ENCODE measurements around the gene COPS7B. TPM values are rescaled to one million over a fixed set of nuclear protein-coding genes. Genes with fewer than 3 reads are reported as not detected.

Gene COPS7B
- total RNA-seq, 1 experiment from 2014 or later, result 43.5 TPM

DNA sequence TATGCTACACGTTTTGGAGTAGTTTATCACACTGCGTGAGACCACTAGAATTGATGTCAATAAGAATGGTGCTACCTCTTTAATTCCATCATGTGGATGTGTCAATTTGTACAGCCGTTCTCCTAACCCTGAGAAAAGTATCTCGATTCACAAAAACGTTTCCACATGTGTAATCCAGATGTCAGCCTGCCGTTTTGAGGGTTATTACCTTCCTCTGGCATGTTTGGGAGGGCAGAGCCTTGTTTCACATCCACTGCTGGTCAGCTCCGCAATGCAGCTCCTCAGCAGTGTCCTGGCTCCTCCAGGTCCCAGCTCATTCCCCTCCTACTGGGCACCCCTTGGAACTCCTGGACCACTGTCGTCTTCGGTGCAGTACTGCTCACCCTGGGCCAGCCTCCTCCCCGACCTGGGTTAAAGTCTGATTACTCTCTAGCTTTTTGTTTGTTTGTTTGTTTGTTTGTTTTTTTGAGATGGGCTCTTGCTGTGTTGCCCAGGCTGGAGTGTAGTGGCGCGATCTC lies 34.6 kb downstream of the COPS7B start:
- no peak overlapping the region for H3K4me3 ChIP-seq (ENCODE audit: low read length)
- H3K9ac ChIP-seq (ENCODE audit: low read length), result no peak overlapping the region
- H2AFZ ChIP-seq (ENCODE audit: low read length), result no peak overlapping the region
- no peaks in the 10 kb centered on the region for H3K9me2 ChIP-seq (replicated peaks; ENCODE audit: low read length)
- DNase-seq (no peak), ATAC-seq (no peak)
- no peaks in the 10 kb centered on the region for H3K4me1 ChIP-seq (ENCODE audit: insufficient read depth, low read length)
- no peaks in the 10 kb centered on the region for H3K36me3 ChIP-seq (ENCODE audit: low read depth, low read length)
- intact Hi-C loops (cut with micrococcal nuclease), result no loop called here
- no peak overlapping the region for H3K4me2 ChIP-seq (ENCODE audit: low read length)
- H3K27me3 ChIP-seq (ENCODE audit: low read length), result peaks cover 12% of the 10 kb centered on the region; the same call in 1 of the 2 replicates
- H3K79me2 ChIP-seq (ENCODE audit: low read length), result no peaks in the 10 kb centered on the region
- no TSS peak for BruUV-seq (replicated peaks)
- ChIA-PET POLR2A (ENCODE audit: unreplicated experiment) (no interaction called here), CTCF (interaction anchor here (0.6 kb wide), 1 partner anchor 43 kb away, joined by 3 read pairs; no protein-coding TSS in a partner anchor)
- H3F3A ChIP-seq (ENCODE audit: low read length, unreplicated experiment), result no peaks in the 10 kb centered on the region
- H3K27ac ChIP-seq (ENCODE audit: low read length), result no peak overlapping the region
- no peaks in the 10 kb centered on the region for H4K20me1 ChIP-seq (ENCODE audit: low read length)
- no peak for TF ChIP-seq EZH2phosphoT487 (IDR thresholded peaks at IDR 0.05; ENCODE audit: borderline replicate concordance, low read length)
- no peak for TF ChIP-seq CTCF (conservative IDR thresholded peaks at IDR 0.05; ENCODE audit: low read depth, low read length)
- no peak for TF ChIP-seq EZH2 (IDR thresholded peaks at IDR 0.05; ENCODE audit: low read length, unreplicated experiment)
- no peaks in the 10 kb centered on the region for H3K9me3 ChIP-seq (ENCODE audit: low read length)

DNA sequence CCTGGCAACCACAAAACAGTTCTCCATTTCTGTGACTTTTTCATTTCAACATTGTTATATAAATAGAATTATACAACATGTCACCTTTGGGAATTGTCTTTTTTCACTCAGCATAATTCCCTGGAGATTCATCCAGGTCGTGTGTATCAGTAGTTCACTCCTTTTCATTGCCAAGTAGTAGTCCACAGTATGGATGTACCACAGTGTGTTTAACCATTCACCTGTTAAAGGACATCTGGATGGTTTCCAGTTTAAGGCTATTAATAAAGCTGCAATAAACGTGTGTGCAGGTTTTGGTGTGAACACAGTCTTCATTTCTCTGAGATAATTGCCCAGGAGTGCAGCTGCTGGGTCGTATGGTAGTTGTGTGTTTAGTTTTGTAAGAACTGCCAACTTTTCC lies 35.7 kb downstream of the COPS7B start:
- intact Hi-C loops (cut with micrococcal nuclease), result no loop called here
- no peaks in the 10 kb centered on the region for H3K4me1 ChIP-seq (ENCODE audit: insufficient read depth, low read length)
- no peak overlapping the region for H3K27ac ChIP-seq (ENCODE audit: low read length)
- ATAC-seq (no peak), DNase-seq (no peak)
- no peaks in the 10 kb centered on the region for H3K9me3 ChIP-seq (ENCODE audit: low read length)
- ChIA-PET POLR2A (ENCODE audit: unreplicated experiment) (no interaction called here), CTCF (no interaction called here)
- no peaks in the 10 kb centered on the region for H3K79me2 ChIP-seq (ENCODE audit: low read length)
- no peak overlapping the region for H3K4me2 ChIP-seq (ENCODE audit: low read length)
- H2AFZ ChIP-seq (ENCODE audit: low read length), result no peak overlapping the region
- H3K9me2 ChIP-seq (replicated peaks; ENCODE audit: low read length), result no peaks in the 10 kb centered on the region
- H3K4me3 ChIP-seq (ENCODE audit: low read length), result no peak overlapping the region
- no peaks in the 10 kb centered on the region for H3F3A ChIP-seq (ENCODE audit: low read length, unreplicated experiment)
- H3K36me3 ChIP-seq (ENCODE audit: low read depth, low read length), result no peaks in the 10 kb centered on the region
- TF ChIP-seq EZH2 (IDR thresholded peaks at IDR 0.05; ENCODE audit: low read length, unreplicated experiment) (no peak), EZH2phosphoT487 (IDR thresholded peaks at IDR 0.05; ENCODE audit: borderline replicate concordance, low read length) (no peak), CTCF (conservative IDR thresholded peaks at IDR 0.05; ENCODE audit: low read depth, low read length) (no peak)
- H4K20me1 ChIP-seq (ENCODE audit: low read length), result no peaks in the 10 kb centered on the region
- no TSS peak for BruUV-seq (replicated peaks)
- no peak overlapping the region for H3K9ac ChIP-seq (ENCODE audit: low read length)
- peaks cover 12% of the 10 kb centered on the region; the same call in 1 of the 2 replicates for H3K27me3 ChIP-seq (ENCODE audit: low read length)

- ATAC-seq, result no peak
- ChIA-PET CTCF (interaction anchor here (0.6 kb wide), 1 partner anchor 72 kb away, joined by 3 read pairs; no protein-coding TSS in a partner anchor), POLR2A (ENCODE audit: unreplicated experiment) (no interaction called here)
- no peak overlapping the region for H3K9ac ChIP-seq (ENCODE audit: low read length)
- intact Hi-C loops (cut with micrococcal nuclease), result loop anchor here (2.0 to 5.0 kb wide), 2 partner anchors 49 to 588 kb away; no protein-coding TSS in a partner anchor
- H3F3A ChIP-seq (ENCODE audit: low read length, unreplicated experiment), result no peaks in the 10 kb centered on the region
- no peaks in the 10 kb centered on the region for H3K36me3 ChIP-seq (ENCODE audit: low read depth, low read length)
- no peaks in the 10 kb centered on the region for H3K9me3 ChIP-seq (ENCODE audit: low read length)
- BruUV-seq (replicated peaks), result no TSS peak
- no peak overlapping the region for H2AFZ ChIP-seq (ENCODE audit: low read length)
- no peak overlapping the region for H3K4me3 ChIP-seq (ENCODE audit: low read length)
- H4K20me1 ChIP-seq (ENCODE audit: low read length), result no peaks in the 10 kb centered on the region
- no peak for DNase-seq
- no peak overlapping the region for H3K27ac ChIP-seq (ENCODE audit: low read length)
- H3K9me2 ChIP-seq (replicated peaks; ENCODE audit: low read length), result no peaks in the 10 kb centered on the region
- no peaks in the 10 kb centered on the region for H3K79me2 ChIP-seq (ENCODE audit: low read length)
- TF ChIP-seq CTCF (conservative IDR thresholded peaks at IDR 0.05; ENCODE audit: low read depth, low read length) (no peak), EZH2phosphoT487 (IDR thresholded peaks at IDR 0.05; ENCODE audit: borderline replicate concordance, low read length) (no peak), EZH2 (IDR thresholded peaks at IDR 0.05; ENCODE audit: low read length, unreplicated experiment) (no peak)
- no peaks in the 10 kb centered on the region for H3K4me1 ChIP-seq (ENCODE audit: insufficient read depth, low read length)
- H3K4me2 ChIP-seq (ENCODE audit: low read length), result no peak overlapping the region
- peaks cover 32% of the 10 kb centered on the region for H3K27me3 ChIP-seq (ENCODE audit: low read length)
Observed at GRCh38 chr2:231853105-231853504, 66.9 kb downstream of the COPS7B start.
